Neural crest cell (in vitro differentiated cells): Measurements from ENCODE around the gene HNRNPU. TPM values are rescaled to one million over a fixed set of nuclear protein-coding genes. Genes with fewer than 3 reads are reported as not detected.

Experiments
- DNase-seq: peaks from one replicate; pipeline ENCODE4 v3.0.0; 2021; ENCODE audit warnings: low read depth, mixed read lengths, low spot score
- H3K27ac Mint-ChIP-seq: one replicate; pipeline ENCODE4 v1.8.0; 2021; ENCODE audit warnings: mild to moderate bottlenecking, mixed read lengths; ENCODE audit not compliant: unreplicated experiment
- H3K27me3 Mint-ChIP-seq: 2 replicates; pipeline ENCODE4 v1.8.0; 2021; ENCODE audit warnings: low read depth, mild to moderate bottlenecking, mixed read lengths
- H3K36me3 Mint-ChIP-seq: 2 replicates; pipeline ENCODE4 v1.8.0; 2021; ENCODE audit warnings: low read depth, mild to moderate bottlenecking, mixed read lengths
- H3K4me1 Mint-ChIP-seq: 2 replicates; pipeline ENCODE4 v1.8.0; 2021; ENCODE audit warnings: mixed read lengths
- H3K4me3 Mint-ChIP-seq: one replicate; pipeline ENCODE4 v1.8.0; 2021; ENCODE audit warnings: mild to moderate bottlenecking, mixed read lengths
- H3K9me3 Mint-ChIP-seq: 2 replicates; pipeline ENCODE4 v1.8.0; 2021; ENCODE audit warnings: mixed read lengths
- total RNA-seq: library from RNA; stranded (reverse); gene quantifications from 2 replicates; pipeline ENCODE4 v1.2.1, GENCODE V29; 2021
- TF ChIP-seq, protein P1 (sequence below): fragments of 200-600 bp; sonication (generic); conservative IDR thresholded peaks from 2 replicates; pipeline ENCODE4 v1.5.0; 2021; ENCODE audit warnings: antibody characterized with exemption, mild to moderate bottlenecking

HNRNPU gene
- total RNA-seq, 1 donor from 2014 or later = 695 TPM

DNA sequence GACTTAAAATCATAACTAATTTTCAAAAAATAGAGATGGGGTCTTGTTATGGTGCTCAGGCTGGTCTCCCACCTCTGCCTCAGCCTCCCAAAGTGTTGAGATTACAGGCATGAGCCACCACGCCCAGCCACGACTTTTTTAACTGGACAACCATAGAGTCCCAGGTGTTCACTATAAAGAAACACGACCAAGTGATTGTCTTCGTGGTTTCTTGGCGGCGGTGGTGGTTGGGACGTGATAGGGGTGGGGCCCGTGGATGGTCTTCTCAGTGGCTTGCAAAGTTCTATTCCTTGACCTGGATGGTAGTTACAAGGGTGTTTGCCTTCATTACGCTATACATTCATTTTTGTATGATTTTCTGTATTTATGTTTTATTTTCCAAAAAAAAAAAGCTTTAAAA is 63.5 kb downstream of the HNRNPU start:
- TF ChIP-seq, protein P1, sequence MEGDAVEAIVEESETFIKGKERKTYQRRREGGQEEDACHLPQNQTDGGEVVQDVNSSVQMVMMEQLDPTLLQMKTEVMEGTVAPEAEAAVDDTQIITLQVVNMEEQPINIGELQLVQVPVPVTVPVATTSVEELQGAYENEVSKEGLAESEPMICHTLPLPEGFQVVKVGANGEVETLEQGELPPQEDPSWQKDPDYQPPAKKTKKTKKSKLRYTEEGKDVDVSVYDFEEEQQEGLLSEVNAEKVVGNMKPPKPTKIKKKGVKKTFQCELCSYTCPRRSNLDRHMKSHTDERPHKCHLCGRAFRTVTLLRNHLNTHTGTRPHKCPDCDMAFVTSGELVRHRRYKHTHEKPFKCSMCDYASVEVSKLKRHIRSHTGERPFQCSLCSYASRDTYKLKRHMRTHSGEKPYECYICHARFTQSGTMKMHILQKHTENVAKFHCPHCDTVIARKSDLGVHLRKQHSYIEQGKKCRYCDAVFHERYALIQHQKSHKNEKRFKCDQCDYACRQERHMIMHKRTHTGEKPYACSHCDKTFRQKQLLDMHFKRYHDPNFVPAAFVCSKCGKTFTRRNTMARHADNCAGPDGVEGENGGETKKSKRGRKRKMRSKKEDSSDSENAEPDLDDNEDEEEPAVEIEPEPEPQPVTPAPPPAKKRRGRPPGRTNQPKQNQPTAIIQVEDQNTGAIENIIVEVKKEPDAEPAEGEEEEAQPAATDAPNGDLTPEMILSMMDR = no peak

More for the DNA sequence above, 63.5 kb downstream of the HNRNPU start:
- Mint-ChIP-seq H3K27ac (no peak overlapping the region), H3K9me3 (no peaks in the 10 kb centered on the region), H3K4me3 (no peak overlapping the region), H3K27me3 (no peaks in the 10 kb centered on the region), H3K4me1 (peaks cover 5% of the 10 kb centered on the region), H3K36me3 (no peaks in the 10 kb centered on the region)
- no peak for DNase-seq

Other genes starting within 250 kb of the HNRNPU start
- 46.5 and 49.2 TPM in 2 replicates for gene DESI2, start 211.4 kb downstream of the HNRNPU start, total RNA-seq
- 24.0 and 25.7 TPM in 2 replicates for gene COX20, start 28.9 kb downstream of the HNRNPU start, total RNA-seq